IMR-90 (cell line): ENCODE results near the gene CADM1. TPM values are rescaled to one million over a fixed set of nuclear protein-coding genes. Genes with fewer than 3 reads are reported as not detected.

Experiments
- ATAC-seq: fragments of 200-7000 bp; cut with Tn5 transposase; 2 replicates; pipeline ENCODE4 v1.9.1; 2020; ENCODE audit warnings: low read depth, mild to moderate bottlenecking, moderate library complexity
- BruUV-seq: library from RNA; stranded (reverse); fragments of 400-500 nt; replicated peaks from 2 replicates; lab custom pipeline; 2021; lab: Mats Ljungman, UMichigan
- CTCF ChIA-PET: fragments of 300-600 bp; formaldehyde crosslinking; extraction: SDS; loops from one replicate; lab custom pipeline; 2021; ENCODE audit warnings: antibody characterized with exemption; lab: Yijun Ruan, JAX
- POLR2A ChIA-PET: fragments of 300-600 bp; sonication (Branson Sonifier 250); formaldehyde crosslinking; loops from one replicate; lab custom pipeline; 2022; ENCODE audit warnings: antibody characterized with exemption; ENCODE audit not compliant: unreplicated experiment; lab: Charles Lee
- DNase-seq: peaks from one replicate; pipeline ENCODE4 v3.0.0; 2013
- H2AFZ ChIP-seq: replicated peaks from 2 replicates; pipeline ENCODE3; 2013; ENCODE audit warnings: low read length, mild to moderate bottlenecking; ENCODE audit not compliant: poor library complexity
- H2AK5ac ChIP-seq: 2 replicates; pipeline ENCODE4 v1.6.1; 2013; ENCODE audit warnings: low read depth, low read length, inconsistent platforms
- H2AK9ac ChIP-seq: replicated peaks from 2 replicates; pipeline ENCODE3; 2013; ENCODE audit warnings: mild to moderate bottlenecking, low read depth, low read length, moderate library complexity; ENCODE audit not compliant: poor library complexity
- H2BK120ac ChIP-seq: 2 replicates; pipeline ENCODE4 v1.6.1; 2013; ENCODE audit warnings: low read depth, low read length, inconsistent platforms
- H2BK15ac ChIP-seq: 3 replicates; pipeline ENCODE4 v1.6.1; 2013; ENCODE audit warnings: low read depth, low read length, inconsistent platforms
- H2BK20ac ChIP-seq: 2 replicates; pipeline ENCODE4 v1.6.1; 2013; ENCODE audit warnings: low read depth, mild to moderate bottlenecking, inconsistent platforms, low read length, moderate library complexity
- H2BK5ac ChIP-seq: 2 replicates; pipeline ENCODE4 v1.6.1; 2013; ENCODE audit warnings: mild to moderate bottlenecking, low read depth, low read length, inconsistent platforms; ENCODE audit not compliant: poor library complexity, severe bottlenecking
- H3K14ac ChIP-seq: replicated peaks from 2 replicates; pipeline ENCODE4 v1.6.1; 2013; ENCODE audit warnings: low read depth, low read length, inconsistent platforms
- H3K18ac ChIP-seq: 2 replicates; pipeline ENCODE4 v1.6.1; 2013; ENCODE audit warnings: low read depth, low read length, control low read depth
- H3K23ac ChIP-seq: 2 replicates; pipeline ENCODE4 v1.6.1; 2013; ENCODE audit warnings: low read depth, low read length, inconsistent platforms
- H3K27ac ChIP-seq: 2 replicates; pipeline ENCODE4 v1.5.1; 2013; ENCODE audit warnings: mild to moderate bottlenecking, control low read depth, low read length; ENCODE audit not compliant: insufficient read depth
- H3K27me3 ChIP-seq: 2 replicates; pipeline ENCODE4 v1.6.1; 2013; ENCODE audit warnings: low read length; ENCODE audit not compliant: control insufficient read depth, insufficient read depth
- H3K36me3 ChIP-seq: 2 replicates; pipeline ENCODE4 v1.6.1; 2013; ENCODE audit warnings: low read length, mixed read lengths; ENCODE audit not compliant: control insufficient read depth, insufficient read depth
- H3K4ac ChIP-seq: 2 replicates; pipeline ENCODE4 v1.6.1; 2013; ENCODE audit warnings: low read depth, low read length, inconsistent platforms
- H3K4me1 ChIP-seq: 2 replicates; pipeline ENCODE4 v1.6.1; 2013; ENCODE audit warnings: low read length, mixed read lengths; ENCODE audit not compliant: control insufficient read depth, insufficient read depth
- H3K4me2 ChIP-seq: 2 replicates; pipeline ENCODE4 v1.6.1; 2013; ENCODE audit warnings: low read depth, mild to moderate bottlenecking, control low read depth, low read length, moderate library complexity
- H3K4me3 ChIP-seq: 2 replicates; pipeline ENCODE4 v1.5.1; 2013; ENCODE audit warnings: low read depth, mild to moderate bottlenecking, control low read depth, low read length, moderate library complexity; ENCODE audit not compliant: insufficient read depth
- H3K56ac ChIP-seq: 2 replicates; pipeline ENCODE4 v1.6.1; 2013; ENCODE audit warnings: low read length, inconsistent platforms; ENCODE audit not compliant: insufficient read depth; ENCODE audit errors: extremely low read depth
- H3K79me1 ChIP-seq, 2 experiments: 2 replicates each; pipeline ENCODE4 v1.6.1; 2013; ENCODE audit warnings: low read length in 2 of 2, inconsistent platforms in 1 of 2, low read depth in 1 of 2
- H3K9ac ChIP-seq: 2 replicates; pipeline ENCODE4 v1.6.1; 2013; ENCODE audit warnings: low read depth, low read length, control low read depth
- H3K9me1 ChIP-seq: 2 replicates; pipeline ENCODE4 v1.6.1; 2013; ENCODE audit warnings: low read length, inconsistent platforms; ENCODE audit not compliant: insufficient read depth
- H3K9me3 ChIP-seq: 2 replicates; pipeline ENCODE4 v1.6.1; 2013; ENCODE audit warnings: low read length; ENCODE audit not compliant: control insufficient read depth, insufficient read depth
- H4K20me1 ChIP-seq: 2 replicates; pipeline ENCODE4 v1.6.1; 2013; ENCODE audit warnings: low read length, inconsistent platforms; ENCODE audit not compliant: insufficient read depth
- H4K5ac ChIP-seq: 2 replicates; pipeline ENCODE4 v1.6.1; 2013; ENCODE audit warnings: mild to moderate bottlenecking, low read depth, low read length, control low read depth
- H4K8ac ChIP-seq, 2 experiments: 2 replicates each; pipeline ENCODE4 v1.6.1; 2013; ENCODE audit warnings: low read depth in 2 of 2, low read length in 2 of 2, control low read depth in 1 of 2, inconsistent platforms in 1 of 2
- H4K91ac ChIP-seq: 2 replicates; pipeline ENCODE4 v1.6.1; 2013; ENCODE audit warnings: low read depth, low read length, inconsistent platforms; ENCODE audit not compliant: insufficient read depth
- BHLHE40 ChIP-seq: fragments of 150-350 bp; IDR thresholded peaks from 2 replicates; pipeline ENCODE4 v1.6.1; 2016; ENCODE audit warnings: mild to moderate bottlenecking, low read depth, low read length
- CEBPB ChIP-seq: IDR thresholded peaks from 2 replicates; pipeline ENCODE4 v1.6.1; 2012; ENCODE audit warnings: low read depth, low read length, improper control_type of control experiment
- CHD1 ChIP-seq: IDR thresholded peaks from 2 replicates; pipeline ENCODE4 v1.6.1; 2012; ENCODE audit warnings: low read depth, low read length, improper control_type of control experiment
- CTCF ChIP-seq: conservative IDR thresholded peaks from 2 replicates; pipeline ENCODE4 v1.5.1; 2012; ENCODE audit warnings: mild to moderate bottlenecking, low read depth, low read length, improper control_type of control experiment
- FOS ChIP-seq: fragments of 150-350 bp; IDR thresholded peaks from 2 replicates; pipeline ENCODE4 v1.6.1; 2016; ENCODE audit warnings: low read depth, low read length
- MAFK ChIP-seq: IDR thresholded peaks from 2 replicates; pipeline ENCODE4 v1.6.1; 2012; ENCODE audit warnings: low read depth, low read length, improper control_type of control experiment
- MAZ ChIP-seq: IDR thresholded peaks from 2 replicates; pipeline ENCODE4 v1.6.1; 2012; ENCODE audit warnings: low read depth, mild to moderate bottlenecking, low read length, improper control_type of control experiment, moderate library complexity, borderline replicate concordance
- MXI1 ChIP-seq: IDR thresholded peaks from 2 replicates; pipeline ENCODE4 v1.6.1; 2012; ENCODE audit warnings: low read depth, mild to moderate bottlenecking, low read length, moderate library complexity, borderline replicate concordance
- NFE2L2 ChIP-seq: fragments of 150-350 bp; IDR thresholded peaks from 2 replicates; pipeline ENCODE4 v1.6.1; 2016; ENCODE audit warnings: low read depth, mild to moderate bottlenecking, low read length
- POLR2A ChIP-seq: IDR thresholded peaks from 2 replicates; pipeline ENCODE4 v1.6.1; 2012; ENCODE audit warnings: mild to moderate bottlenecking, low read depth, low read length
- RAD21 ChIP-seq: IDR thresholded peaks from 2 replicates; pipeline ENCODE4 v1.6.1; 2012; ENCODE audit warnings: low read length, improper control_type of control experiment
- RCOR1 ChIP-seq: IDR thresholded peaks from 2 replicates; pipeline ENCODE4 v1.6.1; 2012; ENCODE audit warnings: mild to moderate bottlenecking, low read length, improper control_type of control experiment; ENCODE audit not compliant: insufficient replicate concordance
- RFX5 ChIP-seq: IDR thresholded peaks from 2 replicates; pipeline ENCODE4 v1.8.0; 2012; ENCODE audit warnings: low read depth, mild to moderate bottlenecking, low read length, moderate library complexity
- SMC3 ChIP-seq: fragments of 150-350 bp; IDR thresholded peaks from 2 replicates; pipeline ENCODE4 v1.6.1; 2016; ENCODE audit warnings: low read depth, mild to moderate bottlenecking, antibody characterized with exemption, low read length, moderate library complexity
- WGBS, 2 experiments: methylation state at CpG; one replicate each; pipeline versions ENCODE4 v1.1.5 to v1.1.7; 2013; ENCODE audit warnings: missing lambda C conversion rate in 2 of 2; ENCODE audit not compliant: insufficient read length in 1 of 2; ENCODE audit errors: extremely low coverage in 2 of 2; 5-methylcytosine and 5-hydroxymethylcytosine counted together
- dilution Hi-C: fragments of 300-500 bp; cut with HindIII; formaldehyde crosslinking; loops from one replicate; pipeline ENCODE4 v1.14.3; 2018; ENCODE audit warnings: low sequenced_read_pairs; ENCODE audit not compliant: unreplicated experiment
- in situ Hi-C: fragments of 300-500 bp; cut with MboI; formaldehyde crosslinking; loops from 3 replicates; pipeline ENCODE4 v1.14.3; 2019; ENCODE audit warnings: low sequenced_read_pairs, inconsistent platforms, mixed read lengths
- intact Hi-C: fragments of 100-400 bp; cut with micrococcal nuclease; formaldehyde crosslinking; loops from 2 replicates; pipeline ENCODE4 v1.10.0; 2022
- polyA plus RNA-seq, 3 experiments: library from polyadenylated mRNA; depleted of rRNA; stranded (reverse); fragments of >200 nt; gene quantifications; 2 replicates each; pipeline ENCODE4 v1.2.3, GENCODE V29; 2012; ENCODE audit warnings: low replicate concordance in 1 of 3
- total RNA-seq: library from RNA; depleted of rRNA; stranded (reverse); fragments of >200 nt; gene quantifications from 2 replicates; pipeline ENCODE4 v1.2.3, GENCODE V29; 2012
- TF ChIP-seq, protein P1 (sequence below): fragments of 150-350 bp; IDR thresholded peaks from 2 replicates; pipeline ENCODE4 v1.6.1; 2016; ENCODE audit warnings: low read depth, mild to moderate bottlenecking, low read length, moderate library complexity, borderline replicate concordance
- TF ChIP-seq, protein P2 (sequence below): fragments of 150-350 bp; IDR thresholded peaks from 2 replicates; pipeline ENCODE4 v1.6.1; 2017; ENCODE audit warnings: mild to moderate bottlenecking, antibody characterized with exemption, low read length, low read depth

Gene CADM1
- total and polyA plus RNA-seq, 2 of the 4 experiments (the other 2 are of a cell fraction) = 28.8 to 77.1 TPM

DNA sequence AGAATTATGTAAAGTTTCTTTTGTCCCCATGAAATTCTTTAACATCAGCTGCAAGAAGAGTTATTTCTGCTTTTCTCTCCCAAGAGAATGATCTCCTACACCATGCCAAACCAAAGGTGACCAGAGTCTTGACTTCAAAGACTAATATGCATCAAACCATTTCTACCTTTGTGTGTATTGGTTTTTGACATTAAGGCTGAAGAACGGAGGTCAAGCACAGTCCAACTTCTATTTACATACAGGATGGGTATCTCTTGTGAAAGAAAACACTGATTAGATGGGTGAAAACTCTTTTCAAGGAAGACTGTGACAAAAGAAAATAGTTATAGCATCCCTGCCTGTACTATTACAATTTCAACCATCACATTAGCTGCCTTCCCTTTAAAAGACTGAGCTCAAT, 256.3 kb downstream of the CADM1 start:
- ATAC-seq = no peak
- POLR2A ChIA-PET = no interaction called here
- H3K4me2 ChIP-seq = no peak overlapping the region

More for the DNA sequence above, 256.3 kb downstream of the CADM1 start:
- Histone ChIP-seq H3K79me1 (no peaks in the 10 kb centered on the region), H3K4me1 (peaks cover 2% of the 10 kb centered on the region; the same call in 1 of the 2 replicates), H3K23ac (no peak overlapping the region), H3K9ac (no peak overlapping the region), H4K20me1 (no peaks in the 10 kb centered on the region), H3K4me3 (no peak overlapping the region), H2BK15ac (no peak overlapping the region), H4K8ac (no peak overlapping the region), H3K27me3 (no peaks in the 10 kb centered on the region), H3K9me3 (no peaks in the 10 kb centered on the region), H2BK120ac (no peak overlapping the region), H2BK20ac (no peak overlapping the region), H3K56ac (no peak overlapping the region), H4K91ac (no peak overlapping the region), H3K9me1 (no peaks in the 10 kb centered on the region), H3K4ac (no peak overlapping the region), H3K36me3 (no peaks in the 10 kb centered on the region), H2AK9ac (no peak overlapping the region), H3K18ac (no peak overlapping the region), H2AK5ac (no peak overlapping the region), H4K5ac (no peak overlapping the region), H3K14ac (no peak overlapping the region), H3K27ac (no peak overlapping the region), H2BK5ac (no peak overlapping the region), H2AFZ (no peak overlapping the region)
- TF ChIP-seq NFE2L2 (no peak), MAZ (no peak), BHLHE40 (no peak), CTCF (no peak), POLR2A (no peak), CEBPB (no peak), CHD1 (no peak), RAD21 (no peak), SMC3 (no peak), MAFK (no peak), MXI1 (no peak), FOS (no peak), RCOR1 (no peak), RFX5 (no peak)
- TF ChIP-seq, protein P1, sequence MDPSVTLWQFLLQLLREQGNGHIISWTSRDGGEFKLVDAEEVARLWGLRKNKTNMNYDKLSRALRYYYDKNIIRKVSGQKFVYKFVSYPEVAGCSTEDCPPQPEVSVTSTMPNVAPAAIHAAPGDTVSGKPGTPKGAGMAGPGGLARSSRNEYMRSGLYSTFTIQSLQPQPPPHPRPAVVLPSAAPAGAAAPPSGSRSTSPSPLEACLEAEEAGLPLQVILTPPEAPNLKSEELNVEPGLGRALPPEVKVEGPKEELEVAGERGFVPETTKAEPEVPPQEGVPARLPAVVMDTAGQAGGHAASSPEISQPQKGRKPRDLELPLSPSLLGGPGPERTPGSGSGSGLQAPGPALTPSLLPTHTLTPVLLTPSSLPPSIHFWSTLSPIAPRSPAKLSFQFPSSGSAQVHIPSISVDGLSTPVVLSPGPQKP = no peak
- TF ChIP-seq, protein P2, sequence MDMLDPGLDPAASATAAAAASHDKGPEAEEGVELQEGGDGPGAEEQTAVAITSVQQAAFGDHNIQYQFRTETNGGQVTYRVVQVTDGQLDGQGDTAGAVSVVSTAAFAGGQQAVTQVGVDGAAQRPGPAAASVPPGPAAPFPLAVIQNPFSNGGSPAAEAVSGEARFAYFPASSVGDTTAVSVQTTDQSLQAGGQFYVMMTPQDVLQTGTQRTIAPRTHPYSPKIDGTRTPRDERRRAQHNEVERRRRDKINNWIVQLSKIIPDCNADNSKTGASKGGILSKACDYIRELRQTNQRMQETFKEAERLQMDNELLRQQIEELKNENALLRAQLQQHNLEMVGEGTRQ = no peak
- CTCF ChIA-PET = no interaction called here
- intact Hi-C loops = no loop called here
- in situ Hi-C loops = no loop called here
- no TSS peak for BruUV-seq
- no peak for DNase-seq
- no CpG with 5 or more reads among the region's 1 CpG for WGBS, 2 experiments
- dilution Hi-C loops = no loop called here
